ENCODE results near the gene GCNT1.
"Not testable (repeated sequence)": the region's sequence is repeated elsewhere in the genome, so short reads cannot be mapped to it uniquely, and the experiment has no call there.

GCNT1 gene

DNA sequence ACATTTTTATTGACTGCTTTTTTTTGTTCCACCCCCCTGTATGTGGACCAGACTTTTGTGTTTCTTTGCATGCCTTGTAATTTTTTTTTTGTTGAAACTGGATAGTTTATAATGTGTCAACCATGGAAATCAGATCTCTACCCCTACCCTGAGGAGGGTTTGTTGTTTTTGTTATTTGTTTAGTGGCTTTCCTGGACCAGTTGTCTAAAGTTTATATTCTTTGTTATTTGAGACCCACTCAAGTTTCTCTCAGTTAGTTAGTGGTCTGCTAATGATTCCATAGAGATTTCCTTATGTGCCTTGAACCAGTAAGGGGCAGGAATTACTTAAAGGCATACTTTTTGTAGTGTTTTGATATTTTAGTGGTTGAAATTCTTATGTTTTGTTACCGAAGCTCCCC is 41.1 kb downstream of the GCNT1 start:
- H3K4me3 Mint-ChIP-seq, result no peak overlapping the region
- no peaks in the 10 kb centered on the region for H3K4me1 Mint-ChIP-seq (ENCODE audit: low read depth)
- H3K27me3 Mint-ChIP-seq, result no peaks in the 10 kb centered on the region
- H3K9me3 Mint-ChIP-seq, result no peaks in the 10 kb centered on the region
- no peak overlapping the region for H3K27ac Mint-ChIP-seq
- peaks cover 33% of the 10 kb centered on the region for H3K36me3 Mint-ChIP-seq (ENCODE audit: low read depth)

GRCh38 chr9:76502746-76503145 is 43.8 kb downstream of the GCNT1 start:
- H3K4me1 Mint-ChIP-seq (ENCODE audit: low read depth), result no peaks in the 10 kb centered on the region
- peaks cover 32% of the 10 kb centered on the region for H3K36me3 Mint-ChIP-seq (ENCODE audit: low read depth)
- no peak overlapping the region for H3K4me3 Mint-ChIP-seq
- H3K27me3 Mint-ChIP-seq, result no peaks in the 10 kb centered on the region
- no peak overlapping the region for H3K27ac Mint-ChIP-seq
- H3K9me3 Mint-ChIP-seq, result no peaks in the 10 kb centered on the region

- Mint-ChIP-seq H3K36me3 (ENCODE audit: low read depth) (peaks cover 4% of the 10 kb centered on the region), H3K9me3 (peaks cover 3% of the 10 kb centered on the region), H3K27me3 (no peaks in the 10 kb centered on the region)
These were observed 51.1 kb downstream of the GCNT1 start for GRCh38 chr9:76510041-76510440.

GRCh38 chr9:76510446-76510845 is 51.5 kb downstream of the GCNT1 start:
- Mint-ChIP-seq H3K4me1 (ENCODE audit: low read depth) (no peaks in the 10 kb centered on the region), H3K27me3 (no peaks in the 10 kb centered on the region), H3K9me3 (peaks cover 3% of the 10 kb centered on the region), H3K36me3 (ENCODE audit: low read depth) (peaks cover 3% of the 10 kb centered on the region), H3K27ac (no peak overlapping the region), H3K4me3 (no peak overlapping the region)

More at GRCh38 chr9:76510041-76510440, 51.1 kb downstream of the GCNT1 start:
- Mint-ChIP-seq H3K4me3 (no peak overlapping the region), H3K4me1 (ENCODE audit: low read depth) (no peaks in the 10 kb centered on the region), H3K27ac (no peak overlapping the region)

GRCh38 chr9:76512826-76513225 is 53.8 kb downstream of the GCNT1 start:
- Mint-ChIP-seq H3K36me3 (ENCODE audit: low read depth) (no peaks in the 10 kb centered on the region), H3K9me3 (peaks cover 3% of the 10 kb centered on the region), H3K4me3 (no peak overlapping the region), H3K27ac (no peak overlapping the region), H3K4me1 (ENCODE audit: low read depth) (peaks cover 11% of the 10 kb centered on the region), H3K27me3 (no peaks in the 10 kb centered on the region)

DNA sequence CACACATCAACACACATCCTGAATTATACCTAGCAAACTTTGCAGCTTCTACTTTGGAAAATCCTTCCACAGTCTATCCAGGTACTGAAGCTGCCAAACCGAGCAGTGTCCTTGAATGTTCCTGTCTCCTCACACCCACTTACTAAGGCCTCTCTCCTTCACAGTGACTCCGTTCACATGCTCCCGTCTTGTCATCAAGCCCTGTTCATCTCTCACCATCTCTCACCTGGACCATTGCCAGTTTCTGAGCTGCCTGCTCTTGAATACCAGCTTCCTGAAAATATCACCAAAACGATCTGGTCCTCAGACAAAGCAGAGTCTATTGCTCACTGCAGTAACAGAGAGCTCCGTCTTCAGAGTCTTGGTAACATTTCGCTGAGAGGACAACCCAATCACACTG is 57.4 kb downstream of the GCNT1 start:
- H3K4me3 Mint-ChIP-seq, result no peak overlapping the region
- H3K9me3 Mint-ChIP-seq, result peaks cover 3% of the 10 kb centered on the region
- peaks cover 15% of the 10 kb centered on the region for H3K4me1 Mint-ChIP-seq (ENCODE audit: low read depth)
- no peaks in the 10 kb centered on the region for H3K36me3 Mint-ChIP-seq (ENCODE audit: low read depth)
- no peaks in the 10 kb centered on the region for H3K27me3 Mint-ChIP-seq
- no peak overlapping the region for H3K27ac Mint-ChIP-seq

- no peak overlapping the region for H3K27ac Mint-ChIP-seq
- no peaks in the 10 kb centered on the region for H3K27me3 Mint-ChIP-seq
- H3K36me3 Mint-ChIP-seq (ENCODE audit: low read depth), result no peaks in the 10 kb centered on the region
These were observed 57.9 kb downstream of the GCNT1 start for GRCh38 chr9:76516871-76517270.

GRCh38 chr9:76519075-76519835 is 60.3 kb downstream of the GCNT1 start:
- no peaks in the 10 kb centered on the region for H3K27me3 Mint-ChIP-seq
- H3K4me1 Mint-ChIP-seq (ENCODE audit: low read depth), result peaks cover 16% of the 10 kb centered on the region
- no peak overlapping the region for H3K4me3 Mint-ChIP-seq
- H3K9me3 Mint-ChIP-seq, result no peaks in the 10 kb centered on the region
- no peaks in the 10 kb centered on the region for H3K36me3 Mint-ChIP-seq (ENCODE audit: low read depth)
- no peak overlapping the region for H3K27ac Mint-ChIP-seq

More at GRCh38 chr9:76516871-76517270, 57.9 kb downstream of the GCNT1 start:
- H3K4me1 Mint-ChIP-seq (ENCODE audit: low read depth), result peaks cover 16% of the 10 kb centered on the region
- H3K4me3 Mint-ChIP-seq, result no peak overlapping the region
- peaks cover 3% of the 10 kb centered on the region for H3K9me3 Mint-ChIP-seq

GRCh38 chr9:76521244-76521681 is 62.3 kb downstream of the GCNT1 start:
- Mint-ChIP-seq H3K4me1 (ENCODE audit: low read depth) (peaks cover 16% of the 10 kb centered on the region), H3K4me3 (no peak overlapping the region), H3K27ac (no peak overlapping the region), H3K9me3 (no peaks in the 10 kb centered on the region), H3K36me3 (ENCODE audit: low read depth) (no peaks in the 10 kb centered on the region), H3K27me3 (no peaks in the 10 kb centered on the region)

GRCh38 chr9:76521906-76522305 is 62.9 kb downstream of the GCNT1 start:
- Mint-ChIP-seq H3K4me3 (no peak overlapping the region), H3K27me3 (no peaks in the 10 kb centered on the region), H3K27ac (no peak overlapping the region), H3K4me1 (ENCODE audit: low read depth) (peaks cover 10% of the 10 kb centered on the region), H3K36me3 (ENCODE audit: low read depth) (no peaks in the 10 kb centered on the region), H3K9me3 (no peaks in the 10 kb centered on the region)

- not testable (repeated sequence) for H3K4me1 Mint-ChIP-seq (ENCODE audit: low read depth); H3K27ac Mint-ChIP-seq; H3K4me3 Mint-ChIP-seq; H3K36me3 Mint-ChIP-seq (ENCODE audit: low read depth); H3K9me3 Mint-ChIP-seq; H3K27me3 Mint-ChIP-seq
These were observed 64.7 kb downstream of the GCNT1 start for GRCh38 chr9:76523617-76524200.

DNA sequence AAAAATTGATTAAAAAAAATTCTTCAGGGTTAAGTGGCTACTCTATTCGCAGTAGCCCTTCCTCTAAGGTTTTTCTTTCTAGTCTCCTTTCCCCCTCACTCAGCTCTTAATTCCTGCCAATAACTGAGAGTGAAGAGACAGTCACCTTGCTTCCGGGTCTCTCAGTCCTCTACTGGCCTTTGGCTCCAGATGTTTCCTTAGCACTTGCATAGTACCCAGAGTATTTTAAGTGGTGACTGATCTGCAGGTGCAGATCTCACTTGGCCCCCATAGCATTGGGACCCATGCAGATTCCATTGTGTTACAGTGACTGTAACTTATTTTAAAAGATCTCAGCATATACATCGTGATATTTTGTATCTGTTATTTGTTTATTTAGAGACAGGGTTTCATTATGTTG is 66.2 kb downstream of the GCNT1 start:
- Mint-ChIP-seq H3K4me3 (no peak overlapping the region), H3K36me3 (ENCODE audit: low read depth) (no peaks in the 10 kb centered on the region), H3K4me1 (ENCODE audit: low read depth) (peaks cover 5% of the 10 kb centered on the region), H3K27ac (no peak overlapping the region), H3K9me3 (no peaks in the 10 kb centered on the region), H3K27me3 (no peaks in the 10 kb centered on the region)

GRCh38 chr9:76526026-76526425 is 67.0 kb downstream of the GCNT1 start:
- Mint-ChIP-seq H3K27me3 (no peaks in the 10 kb centered on the region), H3K4me1 (ENCODE audit: low read depth) (peaks cover 4% of the 10 kb centered on the region), H3K36me3 (ENCODE audit: low read depth) (no peaks in the 10 kb centered on the region), H3K4me3 (no peak overlapping the region), H3K9me3 (no peaks in the 10 kb centered on the region), H3K27ac (no peak overlapping the region)

GRCh38 chr9:76528056-76528455 is 69.1 kb downstream of the GCNT1 start:
- Mint-ChIP-seq H3K4me3 (no peak overlapping the region), H3K36me3 (ENCODE audit: low read depth) (no peaks in the 10 kb centered on the region)

GRCh38 chr9:76528642-76529190 is 69.7 kb downstream of the GCNT1 start:
- Mint-ChIP-seq H3K36me3 (ENCODE audit: low read depth) (no peaks in the 10 kb centered on the region), H3K9me3 (no peaks in the 10 kb centered on the region), H3K4me1 (ENCODE audit: low read depth) (no peaks in the 10 kb centered on the region), H3K27ac (no peak overlapping the region), H3K27me3 (no peaks in the 10 kb centered on the region), H3K4me3 (no peak overlapping the region)

More at GRCh38 chr9:76528056-76528455, 69.1 kb downstream of the GCNT1 start:
- H3K27me3 Mint-ChIP-seq, result no peaks in the 10 kb centered on the region
- H3K4me1 Mint-ChIP-seq (ENCODE audit: low read depth), result no peaks in the 10 kb centered on the region
- no peak overlapping the region for H3K27ac Mint-ChIP-seq
- no peaks in the 10 kb centered on the region for H3K9me3 Mint-ChIP-seq
